SU-DHL-6 (cell line): Measurements from ENCODE around the gene TRMO.

Source experiments
- EZH2phosphoT487 ChIP-seq: fragments of 200-600 bp; sonication (generic), shearing (Covaris generic); conservative IDR thresholded peaks from 2 replicates; pipeline ENCODE4 v1.6.1; 2018; ENCODE audit warnings: mild to moderate bottlenecking, antibody characterized with exemption, low read length, moderate library complexity, mixed read lengths
- TF ChIP-seq, protein P1 (sequence below): fragments of 200-600 bp; sonication (generic); IDR thresholded peaks from one replicate; pipeline ENCODE4 v1.5.1; 2017; ENCODE audit warnings: antibody characterized with exemption, mild to moderate bottlenecking, low read length, moderate library complexity; ENCODE audit not compliant: insufficient read depth, poor library complexity, severe bottlenecking

DNA sequence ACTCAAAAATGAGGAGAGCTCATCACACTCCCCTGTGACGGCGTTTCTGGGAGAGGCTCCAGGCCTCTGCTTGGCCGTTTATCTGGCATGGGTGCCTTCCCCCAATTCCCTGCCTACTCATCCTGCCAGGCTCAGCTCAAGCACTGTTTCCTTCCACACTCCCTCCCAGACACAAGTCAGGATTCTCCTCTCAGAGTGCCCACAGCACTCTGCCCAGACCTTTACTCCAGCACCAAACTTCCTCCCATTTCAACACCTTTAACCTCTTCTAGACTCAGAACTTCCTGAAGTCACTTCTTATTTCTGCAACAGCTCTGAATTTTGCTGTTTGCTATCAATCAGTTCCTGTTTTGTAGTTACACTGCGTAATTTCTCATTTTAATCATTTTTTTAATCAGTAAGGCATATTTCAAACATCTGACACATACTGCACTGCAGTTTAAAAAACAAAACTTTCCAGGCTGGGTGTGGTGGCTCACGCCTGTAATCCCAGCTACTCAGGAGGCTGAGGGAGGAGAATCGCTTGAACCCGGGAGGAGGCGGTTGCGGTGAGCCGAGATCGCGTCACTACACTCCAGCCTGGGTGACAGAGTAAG, 16.0 kb downstream of the TRMO start:
- TF ChIP-seq, protein P1, sequence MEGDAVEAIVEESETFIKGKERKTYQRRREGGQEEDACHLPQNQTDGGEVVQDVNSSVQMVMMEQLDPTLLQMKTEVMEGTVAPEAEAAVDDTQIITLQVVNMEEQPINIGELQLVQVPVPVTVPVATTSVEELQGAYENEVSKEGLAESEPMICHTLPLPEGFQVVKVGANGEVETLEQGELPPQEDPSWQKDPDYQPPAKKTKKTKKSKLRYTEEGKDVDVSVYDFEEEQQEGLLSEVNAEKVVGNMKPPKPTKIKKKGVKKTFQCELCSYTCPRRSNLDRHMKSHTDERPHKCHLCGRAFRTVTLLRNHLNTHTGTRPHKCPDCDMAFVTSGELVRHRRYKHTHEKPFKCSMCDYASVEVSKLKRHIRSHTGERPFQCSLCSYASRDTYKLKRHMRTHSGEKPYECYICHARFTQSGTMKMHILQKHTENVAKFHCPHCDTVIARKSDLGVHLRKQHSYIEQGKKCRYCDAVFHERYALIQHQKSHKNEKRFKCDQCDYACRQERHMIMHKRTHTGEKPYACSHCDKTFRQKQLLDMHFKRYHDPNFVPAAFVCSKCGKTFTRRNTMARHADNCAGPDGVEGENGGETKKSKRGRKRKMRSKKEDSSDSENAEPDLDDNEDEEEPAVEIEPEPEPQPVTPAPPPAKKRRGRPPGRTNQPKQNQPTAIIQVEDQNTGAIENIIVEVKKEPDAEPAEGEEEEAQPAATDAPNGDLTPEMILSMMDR, result no peak
- no peak for TF ChIP-seq EZH2phosphoT487
